ENCODE results near the gene SIRT3.
"Not testable (repeated sequence)": the region's sequence is repeated elsewhere in the genome, so short reads cannot be mapped to it uniquely, and the experiment has no call there.

Gene SIRT3

DNA sequence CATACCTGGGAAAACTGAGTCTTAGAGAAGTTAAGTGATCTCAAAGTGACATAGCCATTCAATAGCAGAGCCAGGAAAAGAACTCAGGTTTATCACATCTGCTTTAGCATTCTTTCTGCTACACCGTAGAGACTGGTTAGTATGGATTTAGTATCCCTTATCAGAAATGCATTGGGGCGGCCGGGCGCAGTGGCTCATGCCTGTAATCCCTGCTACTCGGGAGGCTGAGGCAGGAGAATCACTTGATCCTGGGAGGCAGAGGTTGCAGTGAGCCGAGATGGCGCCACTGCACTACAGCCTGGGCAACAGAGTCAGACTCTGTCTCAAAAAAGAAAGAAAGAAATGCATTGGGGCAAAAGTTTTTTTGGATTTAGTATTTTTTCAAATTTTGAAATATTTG lies 2.2 kb upstream of the SIRT3 start:
- not testable (repeated sequence) for FAIRE-seq

DNA sequence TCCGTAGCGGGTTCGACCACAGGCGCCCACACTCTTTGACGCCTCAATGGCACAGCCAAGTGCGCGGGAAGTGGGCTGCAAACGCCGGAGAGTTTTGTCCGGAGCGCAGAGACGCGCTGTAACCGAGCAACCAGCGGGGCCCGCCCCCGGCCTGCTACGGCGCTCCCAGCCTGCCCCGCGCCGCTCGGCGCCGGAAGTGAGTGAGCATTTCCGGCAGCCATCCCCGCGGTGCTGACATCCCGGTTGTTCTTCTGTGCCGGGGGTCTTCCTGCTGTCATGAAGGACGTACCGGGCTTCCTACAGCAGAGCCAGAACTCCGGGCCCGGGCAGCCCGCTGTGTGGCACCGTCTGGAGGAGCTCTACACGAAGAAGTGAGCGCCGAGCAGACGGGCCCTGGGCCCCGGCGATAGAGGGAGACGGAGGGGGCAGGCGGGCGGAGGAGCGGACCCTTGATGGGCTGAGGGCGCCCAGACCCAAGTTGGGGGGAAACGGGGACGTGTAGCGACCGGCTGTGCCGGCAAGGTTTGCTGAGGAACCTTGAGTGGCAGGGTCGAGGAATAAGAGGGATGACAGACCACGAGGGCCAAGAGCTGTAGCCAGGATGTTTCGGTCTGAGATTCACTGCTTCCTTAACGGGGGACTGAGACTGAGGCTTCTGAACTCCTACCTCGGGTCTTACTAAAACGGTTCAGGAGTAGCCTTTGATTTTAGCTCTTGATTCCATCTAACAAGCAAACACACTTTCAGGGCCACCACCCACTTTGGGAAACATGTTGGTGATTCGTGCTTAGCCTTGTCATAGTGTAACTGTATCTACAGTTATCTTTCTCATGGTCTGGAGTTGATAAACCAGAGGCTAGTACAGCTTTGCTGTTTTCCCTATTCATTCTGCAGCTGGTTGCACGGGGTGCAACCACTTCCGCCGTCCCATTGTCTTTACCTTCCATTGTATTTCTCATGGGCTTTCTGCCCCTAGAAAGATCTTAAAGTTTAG lies 929 bp upstream of the SIRT3 start, which contains the start of gene PSMD13:
PSMD13 (plus strand) TSS at position 203 of the 994 bp plus-strand sequence; CDS start at position 277, 74 bp downstream.
- FAIRE-seq, result no peak

DNA sequence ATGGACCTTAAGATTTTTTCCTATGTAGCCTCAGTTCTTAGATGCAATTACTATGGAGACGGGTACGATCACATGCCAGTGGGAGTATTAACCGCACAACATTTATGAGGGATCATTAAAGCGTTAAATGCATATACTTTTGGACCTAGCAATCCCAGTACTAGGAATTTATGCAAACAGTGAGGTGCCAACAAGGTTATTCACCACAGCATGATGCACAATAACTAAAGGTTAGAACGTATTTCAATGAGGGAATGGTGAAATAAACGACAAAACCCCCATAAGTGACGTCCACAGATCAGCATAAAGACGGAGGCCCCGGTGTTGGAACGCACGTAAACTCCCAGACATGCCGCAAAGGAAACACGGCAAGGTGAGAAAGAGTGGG lies 539 bp downstream of the SIRT3 start:
- FAIRE-seq, result no peak

DNA sequence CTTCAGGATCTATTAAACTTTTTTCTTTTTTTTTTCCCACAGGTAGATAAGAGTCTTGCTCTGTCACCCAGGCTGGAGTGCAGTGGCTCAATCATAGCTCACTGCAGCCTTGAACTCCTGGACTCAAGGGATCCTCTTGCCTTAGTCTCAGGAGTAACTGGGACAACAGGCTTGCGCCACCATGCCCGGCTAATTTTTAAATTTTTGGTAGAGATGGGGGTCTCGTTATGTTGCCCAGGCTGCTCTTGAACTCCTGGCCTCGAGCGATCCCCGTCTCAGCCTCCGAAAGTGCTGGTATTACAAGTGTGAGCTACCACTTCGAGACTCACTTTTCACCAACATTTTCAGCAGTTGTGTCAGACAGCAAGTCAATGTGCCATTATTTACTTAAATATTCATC lies 962 bp downstream of the SIRT3 start:
- no peak for FAIRE-seq

DNA sequence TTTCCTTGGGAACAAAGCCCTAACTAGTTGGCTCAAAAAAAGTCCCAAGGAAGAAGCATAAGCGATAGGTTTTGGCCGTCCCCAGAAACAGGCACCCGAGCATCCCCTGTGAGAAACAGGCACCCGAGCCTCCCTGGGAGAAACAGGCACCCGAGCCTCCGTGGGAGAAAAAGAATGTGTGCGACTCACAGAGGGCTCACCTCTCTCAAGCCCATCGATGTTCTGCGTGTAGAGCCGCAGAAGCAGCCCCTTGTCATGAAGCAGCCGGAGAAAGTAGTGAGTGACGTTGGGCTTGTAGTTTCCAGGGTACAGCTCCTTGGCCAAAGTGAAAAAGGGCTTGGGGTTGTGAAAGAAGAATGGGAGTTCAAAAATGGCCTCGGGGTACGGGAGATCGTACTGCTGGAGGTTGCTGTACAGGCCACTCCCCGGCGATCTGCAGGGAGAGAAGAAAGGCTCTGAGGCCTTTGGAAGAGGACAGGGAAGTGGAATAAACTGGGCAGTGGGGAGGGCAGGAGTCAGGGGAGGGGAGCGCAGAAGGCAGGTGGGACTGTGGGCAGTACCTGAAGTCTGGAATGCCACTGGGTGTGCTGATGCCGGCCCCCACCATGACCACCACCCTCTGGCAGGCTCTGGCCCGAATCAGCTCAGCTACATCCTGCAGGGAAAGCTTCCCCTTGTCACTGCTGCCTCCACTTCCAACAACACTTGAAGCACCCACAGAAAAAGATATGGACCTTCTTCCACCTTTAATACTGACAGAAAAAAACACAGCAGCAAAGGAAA lies 3.2 kb downstream of the SIRT3 start:
- no peak for FAIRE-seq

DNA sequence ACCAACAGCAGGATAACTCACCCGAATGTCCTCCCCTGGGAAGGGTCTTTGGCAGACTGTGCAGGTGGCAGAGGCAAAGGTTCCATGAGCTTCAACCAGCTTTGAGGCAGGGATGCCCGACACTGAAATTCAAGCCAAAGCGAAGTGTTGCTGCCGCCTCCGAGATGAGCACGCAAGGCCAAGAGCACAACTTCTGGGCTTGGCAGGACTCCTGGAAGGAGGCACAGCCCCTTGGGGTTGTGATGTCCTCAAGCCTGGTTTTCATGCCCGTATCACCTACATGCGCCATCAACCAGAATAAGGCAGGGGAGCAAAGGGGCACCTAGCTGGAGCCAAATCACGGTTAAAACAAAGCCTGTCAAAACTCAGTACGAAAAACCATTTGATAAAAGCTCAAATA lies 5.7 kb downstream of the SIRT3 start:
- FAIRE-seq, result no peak

DNA sequence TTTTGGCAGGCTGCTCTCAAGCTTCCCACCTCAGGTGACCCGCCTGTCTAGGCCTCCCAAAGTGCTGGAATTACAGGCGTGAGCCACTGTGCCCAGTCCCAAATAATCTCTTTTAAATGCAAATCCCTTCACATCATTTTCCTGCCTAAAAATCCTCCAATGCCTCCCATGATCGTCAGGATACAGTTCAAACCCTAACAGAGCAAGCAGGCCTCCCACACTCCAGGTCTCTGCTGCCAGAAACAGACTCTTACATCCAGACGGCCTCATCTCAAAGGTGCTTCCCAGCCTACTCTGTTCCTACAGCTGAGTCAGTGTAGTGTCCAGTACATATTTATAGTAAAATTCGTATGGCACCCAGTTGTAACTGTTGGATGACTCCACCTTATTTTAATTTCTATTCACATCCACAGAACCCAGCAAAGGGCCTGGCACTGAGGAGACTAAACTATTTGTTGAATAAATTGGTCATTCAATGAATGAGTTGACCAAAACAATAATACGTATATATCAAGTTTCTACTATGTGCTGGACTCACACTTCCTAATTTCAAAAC lies 8.2 kb downstream of the SIRT3 start:
- no peak for FAIRE-seq

DNA sequence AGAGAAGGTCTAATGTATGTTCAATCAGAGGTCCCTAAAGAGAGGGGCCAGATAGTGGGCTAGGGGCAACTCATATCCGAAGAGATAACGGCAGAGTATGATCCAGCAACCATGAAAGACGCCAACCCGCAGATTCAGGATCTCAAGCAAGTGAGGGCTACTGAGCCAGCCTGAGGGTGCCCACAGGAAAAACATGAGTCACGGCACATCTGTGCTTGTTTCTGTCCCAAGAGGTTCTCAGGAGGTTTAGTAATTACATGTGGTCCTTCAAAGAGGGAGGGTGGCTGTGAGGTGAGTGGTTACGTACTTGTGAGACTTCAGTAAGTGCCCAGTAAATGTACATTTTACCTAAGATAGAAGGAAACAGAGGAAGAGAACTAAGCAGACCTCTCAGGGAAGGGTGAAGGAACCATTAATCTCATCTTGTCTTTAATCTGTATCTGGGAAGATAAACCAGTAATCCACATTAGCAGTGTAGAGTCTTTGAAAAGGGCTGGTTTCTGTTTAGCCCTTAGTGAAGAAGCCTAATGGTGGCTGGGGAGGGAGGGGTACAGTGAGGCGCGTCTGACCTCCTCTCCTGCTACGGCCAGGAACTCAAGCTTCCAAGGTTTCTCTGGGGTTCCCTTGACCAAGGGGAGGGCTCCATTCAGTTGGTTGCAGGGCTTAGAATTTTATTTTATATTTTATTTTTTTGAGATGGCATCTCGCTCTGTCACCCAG lies 10.2 kb downstream of the SIRT3 start:
- FAIRE-seq, result no peak

DNA sequence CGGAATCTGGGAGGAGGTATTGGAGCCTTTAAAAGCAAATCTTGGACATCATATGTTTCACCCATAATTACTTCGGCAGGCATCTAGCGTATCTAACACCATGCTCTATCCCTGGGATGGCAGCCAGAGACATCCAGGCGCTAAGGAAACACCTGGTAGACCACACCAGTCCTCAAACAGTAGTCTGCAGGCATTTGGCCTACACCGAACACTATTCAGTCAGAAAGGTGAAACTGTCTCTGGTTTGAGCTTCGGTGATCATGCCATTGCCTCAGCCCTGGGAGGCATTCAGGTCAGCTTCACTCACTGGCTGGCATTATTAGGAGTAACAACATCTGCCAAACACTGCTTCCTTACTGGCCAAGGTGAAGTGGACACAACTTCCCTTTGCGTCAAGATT lies 11.7 kb downstream of the SIRT3 start:
- no peak for FAIRE-seq

DNA sequence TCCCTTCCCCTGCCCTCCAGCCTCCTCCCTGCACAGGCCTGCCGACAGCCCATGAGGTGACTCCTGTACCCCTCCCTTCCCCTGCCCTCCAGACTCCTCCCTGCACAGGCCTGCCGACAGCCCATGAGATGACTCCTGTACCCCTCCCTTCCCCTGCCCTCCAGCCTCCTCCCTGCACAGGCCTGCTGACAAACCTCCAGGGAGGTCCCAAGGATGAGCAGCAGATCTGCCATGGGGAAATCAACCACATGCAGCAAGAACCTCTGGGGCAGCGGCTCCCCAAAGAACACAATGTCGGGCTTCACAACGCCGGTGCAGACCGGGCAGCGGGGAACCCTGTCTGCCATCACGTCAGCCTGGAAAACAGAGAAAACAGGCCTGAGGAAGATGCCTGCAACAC lies 12.3 kb downstream of the SIRT3 start:
- no peak for FAIRE-seq

DNA sequence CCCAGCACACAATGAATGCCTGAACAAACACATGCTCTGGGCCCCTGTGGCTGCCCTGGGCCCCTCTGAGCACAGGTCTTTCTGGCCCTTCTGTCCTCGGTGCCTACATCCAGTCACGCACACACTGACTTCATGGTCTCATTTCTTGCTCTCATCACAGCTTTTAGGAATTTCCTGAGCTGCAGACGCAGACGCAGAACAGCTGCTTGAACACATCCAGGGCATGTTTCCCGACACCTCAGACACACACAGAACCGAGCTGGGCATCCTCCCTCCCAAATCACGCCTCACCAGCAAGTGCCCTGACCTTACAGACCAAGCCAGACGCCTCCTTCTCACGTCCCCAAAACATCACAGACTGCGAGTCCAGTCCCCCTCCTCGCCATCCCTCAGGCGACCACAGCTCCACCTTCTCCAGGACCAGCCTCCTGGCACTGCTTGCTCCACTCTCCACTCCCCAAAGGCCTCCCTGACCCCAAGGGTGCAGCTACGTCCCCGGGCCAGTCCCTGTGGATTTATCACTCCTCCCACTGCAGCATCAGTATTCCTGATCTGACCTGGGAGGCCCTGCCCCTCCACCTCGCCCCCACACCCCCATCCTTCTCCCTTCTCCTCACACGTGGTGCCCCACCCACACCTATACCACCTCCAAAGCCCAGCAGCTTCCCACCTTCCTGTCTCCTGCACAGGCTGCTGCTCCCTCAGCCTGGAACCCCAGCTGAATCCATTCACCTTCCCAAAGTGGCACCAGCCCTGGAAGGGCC lies 12.9 kb downstream of the SIRT3 start:
- FAIRE-seq, result no peak

DNA sequence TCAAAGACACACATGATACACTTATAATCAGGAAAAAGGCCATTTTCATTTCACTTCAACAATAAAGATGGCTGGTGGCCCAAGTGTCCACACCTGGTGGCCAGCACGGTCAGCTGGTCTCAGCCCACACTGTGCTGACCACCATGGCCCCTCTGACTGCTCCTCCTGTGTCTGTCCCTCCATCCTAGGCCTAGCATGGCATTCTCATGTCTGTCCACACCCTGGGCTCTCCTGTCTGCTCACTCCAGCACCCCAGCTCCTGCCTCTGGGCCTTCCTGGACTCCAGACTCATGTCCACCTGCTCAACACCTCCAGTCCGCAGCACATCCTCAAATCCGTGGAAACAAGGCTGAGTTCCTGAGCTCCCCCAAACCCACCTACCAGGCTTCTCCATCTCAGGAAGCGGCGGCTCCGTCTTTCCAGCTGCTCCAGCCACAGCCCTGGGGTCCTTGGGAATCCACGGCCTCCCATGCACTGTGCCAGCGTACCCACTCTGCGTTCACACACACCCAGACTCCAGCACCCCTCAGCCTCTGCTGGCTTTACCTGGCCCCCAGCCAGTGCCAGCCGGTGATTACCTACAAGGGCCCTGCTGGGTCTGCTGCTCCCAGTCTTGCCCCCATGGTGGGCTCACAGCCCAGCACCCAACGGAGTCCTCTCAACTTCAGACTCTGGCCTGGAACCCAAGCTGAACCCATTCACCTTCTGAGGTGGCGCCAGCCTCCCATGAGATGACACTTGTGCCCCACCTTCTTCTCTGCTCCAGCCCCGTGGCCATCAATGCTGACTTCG lies 13.9 kb downstream of the SIRT3 start:
- no peak for FAIRE-seq

DNA sequence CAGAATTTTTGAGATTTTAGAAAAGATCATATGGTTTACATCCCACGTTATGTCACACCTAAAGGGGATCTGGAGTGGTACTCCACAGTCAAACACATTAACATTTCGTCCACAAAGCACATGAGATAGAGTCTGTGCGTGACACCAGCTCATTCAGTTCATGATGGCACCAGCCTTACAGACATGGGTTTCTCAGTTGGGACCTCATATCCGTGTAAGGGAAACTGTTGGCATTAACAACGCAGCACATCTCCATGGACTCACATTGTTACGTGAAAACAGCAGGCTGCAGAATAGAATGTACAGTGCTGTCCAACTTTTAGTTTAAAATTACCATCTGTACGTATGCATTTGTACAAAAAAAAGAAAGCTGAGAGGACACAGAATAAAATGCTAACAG lies 14.6 kb downstream of the SIRT3 start:
- no peak for FAIRE-seq

DNA sequence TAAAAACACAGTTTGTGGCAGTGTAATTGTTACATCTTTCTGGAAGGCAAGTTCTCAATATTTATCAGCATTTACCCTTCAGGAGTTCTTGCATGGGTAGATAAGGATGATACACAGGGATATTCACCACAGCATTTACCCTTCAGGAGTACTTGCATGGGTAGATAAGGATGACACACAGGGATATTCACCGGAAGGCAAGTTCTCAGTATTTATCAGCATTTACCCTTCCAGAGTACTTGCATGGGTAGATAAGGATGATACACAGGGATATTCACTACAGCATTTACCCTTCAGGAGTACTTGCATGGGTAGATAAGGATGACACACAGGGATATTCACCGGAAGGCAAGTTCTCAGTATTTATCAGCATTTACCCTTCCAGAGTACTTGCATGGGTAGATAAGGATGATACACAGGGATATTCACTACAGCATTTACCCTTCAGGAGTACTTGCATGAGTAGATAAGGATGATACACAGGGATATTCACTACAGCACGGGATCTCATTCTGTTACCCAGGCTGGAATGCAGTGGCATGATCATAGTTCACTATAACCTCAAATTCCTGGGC lies 15.4 kb downstream of the SIRT3 start:
- FAIRE-seq, result not testable (repeated sequence)

DNA sequence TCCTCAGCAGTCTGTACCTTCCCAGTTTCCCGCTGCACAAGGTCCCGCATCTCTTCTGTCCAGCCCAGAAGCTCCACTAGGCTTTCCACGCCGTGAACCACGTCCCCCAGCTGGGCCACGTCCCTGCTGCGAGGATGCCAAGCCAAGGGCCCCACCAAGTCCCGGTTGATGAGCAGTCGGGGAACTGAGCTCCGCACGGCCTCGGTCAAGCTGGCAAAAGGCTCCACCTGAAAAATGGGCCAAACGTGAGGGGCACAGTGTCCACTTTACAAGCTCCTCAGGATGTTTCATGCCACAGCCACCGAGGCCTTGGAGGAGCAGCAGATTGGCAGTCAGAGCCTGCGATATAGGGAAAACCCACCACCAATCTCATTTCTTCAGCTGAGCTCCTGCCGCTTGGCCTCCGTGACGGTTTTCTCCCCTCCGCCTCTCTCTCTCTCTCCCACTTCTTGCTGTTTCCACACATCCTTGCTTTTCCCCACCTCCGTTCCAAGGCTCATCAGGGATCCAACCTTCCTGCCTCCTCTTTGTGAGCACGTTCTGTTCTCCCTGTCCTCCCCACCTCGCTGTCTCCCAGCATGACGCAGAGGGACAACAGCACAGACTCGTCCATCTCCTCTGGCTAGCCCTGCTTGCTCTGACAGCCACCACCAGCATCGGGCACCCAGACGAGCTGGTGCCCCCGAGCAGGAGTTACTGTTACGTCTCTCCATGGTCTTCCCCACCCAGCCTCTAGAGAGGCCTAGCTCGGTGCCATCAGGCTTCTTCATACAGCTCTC lies 17.1 kb downstream of the SIRT3 start:
- no peak for FAIRE-seq

DNA sequence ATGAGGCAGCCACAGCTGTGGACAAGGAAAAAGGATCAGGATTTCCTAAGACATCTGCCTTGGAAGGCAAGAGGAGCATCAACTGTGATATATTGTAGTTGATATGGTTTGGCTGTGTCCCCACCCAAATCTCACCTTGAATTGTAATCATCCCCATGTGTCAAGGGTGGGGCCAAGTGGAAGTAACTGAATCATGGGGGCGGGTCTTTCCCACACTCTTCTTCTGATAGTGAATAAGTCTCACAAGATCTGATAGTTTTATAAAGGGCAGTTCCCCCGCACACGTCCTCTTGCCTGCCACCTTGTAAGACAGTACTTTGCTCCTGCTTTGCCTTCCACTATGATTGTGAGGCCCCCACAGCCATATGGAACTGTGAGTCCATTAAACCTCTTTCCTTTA lies 18.4 kb downstream of the SIRT3 start:
- no peak for FAIRE-seq

DNA sequence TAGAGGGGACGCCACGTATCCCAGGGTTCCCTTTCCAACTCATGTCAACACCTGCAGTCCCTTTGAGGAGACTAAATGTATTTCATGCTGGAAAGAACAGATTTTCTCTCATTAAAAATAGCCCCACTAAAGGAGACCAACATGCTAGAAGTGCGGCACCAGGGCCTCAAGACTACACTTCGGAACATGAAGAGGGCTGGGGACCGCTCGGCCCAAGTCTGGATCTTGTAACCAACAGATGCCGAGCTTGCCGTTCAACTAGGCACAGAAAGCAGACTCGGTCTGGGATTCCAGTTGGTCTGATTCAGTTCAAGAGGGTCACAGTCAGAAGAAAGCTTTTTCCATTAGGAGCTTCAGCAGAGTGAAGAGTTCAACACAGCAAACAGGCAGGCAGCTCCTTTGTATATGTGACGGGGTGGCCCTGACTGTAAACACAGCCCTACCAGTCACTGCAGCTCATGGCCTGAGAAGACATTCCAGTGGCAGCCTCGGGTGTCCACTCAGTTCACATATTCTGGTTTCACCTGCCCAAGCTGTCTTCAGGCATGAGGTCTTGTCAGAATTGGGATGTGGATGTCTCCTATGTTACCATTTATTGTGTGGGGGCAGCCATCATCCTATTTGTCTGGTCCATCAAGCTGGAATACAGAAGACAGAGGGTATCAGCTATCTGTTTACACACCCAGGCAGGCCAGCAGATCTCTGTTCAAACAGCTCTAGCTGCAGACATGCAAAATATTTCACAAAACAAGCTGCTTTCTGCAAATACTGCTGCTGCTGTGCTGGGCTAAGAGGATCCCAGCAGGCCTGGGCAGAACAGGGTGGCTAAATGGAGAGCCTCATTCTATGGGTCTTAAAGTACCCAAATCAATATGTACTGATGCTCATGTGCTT lies 19.8 kb downstream of the SIRT3 start:
- FAIRE-seq, result no peak

DNA sequence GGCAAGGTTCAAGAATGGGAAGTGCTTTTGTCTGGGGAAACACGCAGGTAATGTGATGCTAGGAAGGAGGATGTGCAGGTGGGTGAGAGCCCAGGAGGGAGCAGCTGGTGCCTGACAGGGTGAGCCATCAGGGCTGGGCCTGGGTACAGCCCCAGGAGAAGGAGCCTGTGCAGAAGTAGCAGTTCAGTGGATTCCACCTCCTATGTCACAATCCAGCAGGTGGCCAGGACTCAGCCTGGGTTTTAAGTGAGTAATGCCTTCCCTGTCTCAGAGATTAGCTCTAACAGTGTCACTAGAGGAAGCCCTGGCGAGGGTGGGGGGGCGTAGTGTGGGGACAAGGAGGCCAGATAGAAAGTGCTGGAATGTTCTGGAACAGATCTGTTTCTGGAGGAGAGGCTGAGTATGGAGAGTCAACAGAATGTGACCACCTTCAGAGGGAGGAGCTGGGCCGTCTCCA lies 20.5 kb downstream of the SIRT3 start:
- FAIRE-seq, result no peak

DNA sequence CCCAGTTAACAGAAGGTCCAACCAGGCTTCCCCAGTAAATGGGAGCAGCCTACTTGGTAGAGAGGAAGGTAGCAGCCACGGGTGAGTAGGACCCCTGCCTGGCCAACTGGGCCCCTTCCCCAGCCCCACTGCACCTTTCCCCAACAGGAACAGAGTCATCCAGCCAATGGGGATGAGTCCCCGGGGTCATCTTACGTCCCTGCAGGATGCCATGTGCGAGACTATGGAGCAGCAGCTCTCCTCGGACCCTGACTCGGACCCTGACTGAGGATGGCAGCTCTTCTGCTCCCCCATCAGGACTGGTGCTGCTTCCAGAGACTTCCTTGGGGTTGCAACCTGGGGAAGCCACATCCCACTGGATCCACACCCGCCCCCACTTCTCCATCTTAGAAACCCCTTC lies 22.1 kb downstream of the SIRT3 start:
- FAIRE-seq, result no peak
